ENCODE data around the gene ABCC1. TPM values are rescaled to one million over a fixed set of nuclear protein-coding genes. Genes with fewer than 3 reads are reported as not detected.

The ABCC1 gene
- total RNA-seq, 1 experiment from 2014 or later = 56.4 TPM

- H2AK5ac ChIP-seq (ENCODE audit: insufficient read length, low read length) = no peak overlapping the region
- no peak overlapping the region for H4K91ac ChIP-seq (ENCODE audit: insufficient read length, low read depth, low read length)
- H3K79me1 ChIP-seq (ENCODE audit: insufficient read depth, low read depth, low read length, poor library complexity, severe bottlenecking) = no peaks in the 10 kb centered on the region
- no peak overlapping the region for H3K4me3 Mint-ChIP-seq
- H3K9me3 ChIP-seq (ENCODE audit: control insufficient read depth, low read depth, low read length) = no peaks in the 10 kb centered on the region
- H3K79me2 ChIP-seq (ENCODE audit: insufficient read depth, low read length) = no peaks in the 10 kb centered on the region
- no peak for DNase-seq
- no peak overlapping the region; a peak in 1 of 7 replicates for H3K27ac Mint-ChIP-seq
- H3K4me1 ChIP-seq (ENCODE audit: insufficient read depth, low read length) = no peaks in the 10 kb centered on the region
- no peak overlapping the region for H3K27ac ChIP-seq (ENCODE audit: insufficient read length, low read depth, low read length)
- no peak overlapping the region for H3K23ac ChIP-seq (ENCODE audit: insufficient read length, low read depth, low read length)
- no peak overlapping the region for H3K9ac ChIP-seq (ENCODE audit: extremely low read depth, insufficient read length, low read length)
- peaks cover 0 to 6% of the 10 kb centered on the region in 2 experiments; a peak in 1 of 4 replicates for H3K4me1 Mint-ChIP-seq
- no peaks in the 10 kb centered on the region for H3K23me2 ChIP-seq (ENCODE audit: insufficient read length, low read depth, low read length, poor library complexity, severe bottlenecking)
- no peaks in the 10 kb centered on the region for H3K27me3 Mint-ChIP-seq (ENCODE audit: low read depth)
- H2BK20ac ChIP-seq (ENCODE audit: low read depth, low read length, poor library complexity, severe bottlenecking) = no peak overlapping the region
- H2BK120ac ChIP-seq (ENCODE audit: low read depth, low read length, poor library complexity, severe bottlenecking) = no peak overlapping the region
- no peak overlapping the region for H3K4ac ChIP-seq (ENCODE audit: low read depth, low read length)
- no peak overlapping the region for H2BK15ac ChIP-seq (ENCODE audit: low read depth, low read length)
- H3K27me3 ChIP-seq (ENCODE audit: insufficient read depth, low read length) = no peaks in the 10 kb centered on the region
- no peak overlapping the region for H4K8ac ChIP-seq (replicated peaks; ENCODE audit: insufficient read length, low read depth, low read length)
- no peak overlapping the region for H3K18ac ChIP-seq (ENCODE audit: insufficient read length, low read depth, low read length)
- no CpG with 5 or more reads among the region's 10 CpGs for WGBS (ENCODE audit: extremely low coverage, insufficient read length, low lambda C conversion rate)
- peaks cover 41 to 91% (median 88%) of the 10 kb centered on the region in 3 experiments for H3K36me3 Mint-ChIP-seq (ENCODE audit: insufficient read depth in 1 of 3, low read depth in 3 of 3)
- H3K9me3 Mint-ChIP-seq = peaks cover 7 to 9% of the 10 kb centered on the region in 2 experiments; a peak in 4 of 5 replicates
- no peak overlapping the region for H2BK5ac ChIP-seq (ENCODE audit: insufficient read length, low read length)
- no peak overlapping the region for H2BK12ac ChIP-seq (ENCODE audit: insufficient read length, low read depth, low read length)
- H4K5ac ChIP-seq (ENCODE audit: insufficient read length, low read depth, low read length) = no peak overlapping the region
- no peak for TF ChIP-seq CTCF (conservative IDR thresholded peaks at IDR 0.05)
- no peak overlapping the region for H2AFZ ChIP-seq (ENCODE audit: low read length)
- no peak overlapping the region for H3K56ac ChIP-seq (ENCODE audit: insufficient read length, low read depth, low read length)
- H3K14ac ChIP-seq (ENCODE audit: insufficient read depth, low read length) = no peak overlapping the region
- H4K20me1 ChIP-seq (ENCODE audit: control insufficient read depth, insufficient read depth, insufficient read length) = no peaks in the 10 kb centered on the region
- H3T11ph ChIP-seq (ENCODE audit: low read length) = no peak overlapping the region
- no peak overlapping the region for H3K4me2 ChIP-seq (ENCODE audit: insufficient read depth, insufficient read length, low read length)
Measured at GRCh38 chr16:16083421-16084156, 134.2 kb downstream of the ABCC1 start.
